Osteocyte (in vitro differentiated cells): ENCODE measurements around the gene GABRE. TPM values are rescaled to one million over a fixed set of nuclear protein-coding genes. Genes with fewer than 3 reads are reported as not detected.
A peak's percentile ranks its signal among the peaks of the same experiment; 100 is the strongest.

Source experiments
- DNase-seq: peaks from one replicate; pipeline ENCODE4 v3.0.0; 2021; ENCODE audit warnings: mixed read lengths; ENCODE audit not compliant: unreplicated experiment; ENCODE audit errors: extremely low spot score
- H3K27ac Mint-ChIP-seq: one replicate; pipeline ENCODE4 v1.8.0; 2021; ENCODE audit warnings: mild to moderate bottlenecking, mixed read lengths; ENCODE audit not compliant: unreplicated experiment
- H3K27me3 Mint-ChIP-seq: one replicate; pipeline ENCODE4 v1.8.0; 2021; ENCODE audit warnings: mixed read lengths; ENCODE audit not compliant: unreplicated experiment
- H3K36me3 Mint-ChIP-seq: one replicate; pipeline ENCODE4 v1.8.0; 2021; ENCODE audit warnings: mixed read lengths; ENCODE audit not compliant: unreplicated experiment
- H3K4me1 Mint-ChIP-seq: one replicate; pipeline ENCODE4 v1.8.0; 2021; ENCODE audit warnings: mixed read lengths; ENCODE audit not compliant: unreplicated experiment
- H3K4me3 Mint-ChIP-seq: one replicate; pipeline ENCODE4 v1.8.0; 2021; ENCODE audit warnings: mild to moderate bottlenecking, moderate library complexity, mixed read lengths; ENCODE audit not compliant: unreplicated experiment
- H3K9me3 Mint-ChIP-seq: one replicate; pipeline ENCODE4 v1.8.0; 2021; ENCODE audit warnings: mixed read lengths; ENCODE audit not compliant: unreplicated experiment
- total RNA-seq: library from RNA; stranded (reverse); gene quantifications from 2 replicates; pipeline ENCODE4 v1.2.1, GENCODE V29; 2021
- TF ChIP-seq, protein P1 (sequence below): fragments of 200-600 bp; sonication (generic); IDR thresholded peaks from 2 replicates; pipeline ENCODE4 v1.5.0; 2021; ENCODE audit warnings: antibody characterized with exemption, mild to moderate bottlenecking, moderate library complexity

GABRE gene
- total RNA-seq, 1 donor from 2014 or later, result 1.4 TPM

DNA sequence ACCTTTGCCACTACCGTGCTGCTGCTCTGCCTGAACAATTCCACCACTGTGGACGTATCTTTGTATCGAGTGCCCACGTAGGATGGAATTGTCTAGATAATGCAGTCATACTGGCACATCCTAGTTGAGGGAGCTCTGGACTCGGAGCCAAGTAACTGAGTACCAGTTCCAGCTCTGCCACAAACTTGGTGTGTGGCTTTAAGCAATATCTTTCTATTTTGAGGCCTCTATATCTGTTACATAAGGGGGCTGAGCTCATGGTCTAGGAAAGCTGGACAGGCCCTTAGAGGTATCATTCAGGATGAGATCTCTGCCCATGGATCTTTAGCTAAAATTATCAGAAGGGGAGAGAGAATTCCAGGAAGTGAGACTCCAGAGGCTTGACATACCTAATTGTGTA, 12.4 kb downstream of the GABRE start:
- Mint-ChIP-seq H3K27ac (no peak overlapping the region), H3K9me3 (peaks cover 54% of the 10 kb centered on the region), H3K4me1 (no peaks in the 10 kb centered on the region), H3K27me3 (no peaks in the 10 kb centered on the region), H3K4me3 (no peak overlapping the region), H3K36me3 (no peaks in the 10 kb centered on the region)
- peak; percentile 42 for DNase-seq
- TF ChIP-seq, protein P1, sequence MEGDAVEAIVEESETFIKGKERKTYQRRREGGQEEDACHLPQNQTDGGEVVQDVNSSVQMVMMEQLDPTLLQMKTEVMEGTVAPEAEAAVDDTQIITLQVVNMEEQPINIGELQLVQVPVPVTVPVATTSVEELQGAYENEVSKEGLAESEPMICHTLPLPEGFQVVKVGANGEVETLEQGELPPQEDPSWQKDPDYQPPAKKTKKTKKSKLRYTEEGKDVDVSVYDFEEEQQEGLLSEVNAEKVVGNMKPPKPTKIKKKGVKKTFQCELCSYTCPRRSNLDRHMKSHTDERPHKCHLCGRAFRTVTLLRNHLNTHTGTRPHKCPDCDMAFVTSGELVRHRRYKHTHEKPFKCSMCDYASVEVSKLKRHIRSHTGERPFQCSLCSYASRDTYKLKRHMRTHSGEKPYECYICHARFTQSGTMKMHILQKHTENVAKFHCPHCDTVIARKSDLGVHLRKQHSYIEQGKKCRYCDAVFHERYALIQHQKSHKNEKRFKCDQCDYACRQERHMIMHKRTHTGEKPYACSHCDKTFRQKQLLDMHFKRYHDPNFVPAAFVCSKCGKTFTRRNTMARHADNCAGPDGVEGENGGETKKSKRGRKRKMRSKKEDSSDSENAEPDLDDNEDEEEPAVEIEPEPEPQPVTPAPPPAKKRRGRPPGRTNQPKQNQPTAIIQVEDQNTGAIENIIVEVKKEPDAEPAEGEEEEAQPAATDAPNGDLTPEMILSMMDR, result no peak

DNA sequence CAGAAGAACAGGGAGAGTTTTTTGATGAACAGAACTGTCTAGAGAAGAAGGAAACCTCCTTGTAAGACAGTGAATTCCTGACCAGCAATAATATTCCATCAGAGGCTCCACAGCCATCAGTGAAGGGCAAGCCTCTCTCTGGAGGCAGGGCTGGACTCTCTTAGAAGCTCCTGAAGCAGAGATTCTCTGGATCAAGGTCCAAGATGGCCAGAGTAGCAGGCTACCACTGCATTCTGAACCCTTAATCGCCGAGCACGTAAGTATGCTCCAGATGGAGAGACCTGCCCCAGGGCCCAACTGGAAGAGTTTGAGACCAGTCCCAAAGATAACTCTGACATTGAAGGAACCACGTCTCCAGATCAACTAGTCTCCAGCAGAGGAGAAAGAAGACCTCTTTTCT, 16.4 kb downstream of the GABRE start:
- H3K4me3 Mint-ChIP-seq, result no peak overlapping the region
- H3K9me3 Mint-ChIP-seq, result peaks cover 66% of the 10 kb centered on the region
- TF ChIP-seq, protein P1, result no peak
- H3K27ac Mint-ChIP-seq, result no peak overlapping the region
- H3K27me3 Mint-ChIP-seq, result no peaks in the 10 kb centered on the region
- no peak for DNase-seq
- H3K4me1 Mint-ChIP-seq, result no peaks in the 10 kb centered on the region
- no peaks in the 10 kb centered on the region for H3K36me3 Mint-ChIP-seq

DNA sequence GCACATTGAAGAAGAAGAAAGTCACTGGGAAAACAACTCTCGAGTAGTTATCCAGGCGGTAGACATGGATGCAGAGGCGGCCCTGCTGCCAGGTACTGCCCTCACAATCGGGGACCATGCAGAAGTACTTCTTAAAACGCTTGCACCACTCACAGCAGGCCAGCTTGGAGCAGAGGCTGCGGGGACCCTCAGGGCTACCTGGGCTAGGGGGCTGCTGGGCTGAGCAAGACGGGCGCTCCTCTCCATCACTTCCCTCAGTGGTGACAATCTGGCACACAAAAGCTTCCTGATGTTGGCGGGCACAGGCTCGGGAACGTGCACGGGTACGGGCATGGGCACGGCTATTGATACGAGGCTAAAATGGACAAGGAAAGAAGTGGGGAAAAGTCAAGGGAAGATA, 19.7 kb downstream of the GABRE start:
- H3K9me3 Mint-ChIP-seq, result peaks cover 45% of the 10 kb centered on the region
- no peaks in the 10 kb centered on the region for H3K36me3 Mint-ChIP-seq
- no peak overlapping the region for H3K27ac Mint-ChIP-seq
- no peaks in the 10 kb centered on the region for H3K27me3 Mint-ChIP-seq
- no peak overlapping the region for H3K4me3 Mint-ChIP-seq
- H3K4me1 Mint-ChIP-seq, result no peaks in the 10 kb centered on the region
- TF ChIP-seq, protein P1, result no peak
- peak; percentile 83 for DNase-seq

DNA sequence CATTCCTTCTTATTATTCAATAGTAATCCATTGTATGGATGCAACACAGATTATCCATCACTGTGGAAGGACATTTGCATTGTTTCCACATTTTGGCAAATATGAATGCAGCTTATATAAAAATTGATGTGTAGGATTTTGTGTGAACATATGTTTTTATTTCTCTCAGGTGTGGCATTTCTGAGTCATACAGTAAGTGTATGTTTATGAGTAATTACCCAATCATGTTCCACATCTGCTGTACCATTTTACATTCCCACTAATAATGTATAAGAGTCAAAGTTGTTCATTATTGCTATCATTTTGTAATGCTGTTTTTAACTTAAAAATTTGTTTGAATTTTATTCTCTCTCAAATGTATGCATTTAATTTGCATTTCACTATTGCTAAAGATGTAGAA, 36.3 kb downstream of the GABRE start:
- H3K36me3 Mint-ChIP-seq, result no peaks in the 10 kb centered on the region
- peaks cover 20% of the 10 kb centered on the region for H3K9me3 Mint-ChIP-seq
- no peak overlapping the region for H3K27ac Mint-ChIP-seq
- H3K27me3 Mint-ChIP-seq, result no peaks in the 10 kb centered on the region
- H3K4me3 Mint-ChIP-seq, result no peak overlapping the region
- DNase-seq, result no peak
- TF ChIP-seq, protein P1, result no peak
- H3K4me1 Mint-ChIP-seq, result no peaks in the 10 kb centered on the region

DNA sequence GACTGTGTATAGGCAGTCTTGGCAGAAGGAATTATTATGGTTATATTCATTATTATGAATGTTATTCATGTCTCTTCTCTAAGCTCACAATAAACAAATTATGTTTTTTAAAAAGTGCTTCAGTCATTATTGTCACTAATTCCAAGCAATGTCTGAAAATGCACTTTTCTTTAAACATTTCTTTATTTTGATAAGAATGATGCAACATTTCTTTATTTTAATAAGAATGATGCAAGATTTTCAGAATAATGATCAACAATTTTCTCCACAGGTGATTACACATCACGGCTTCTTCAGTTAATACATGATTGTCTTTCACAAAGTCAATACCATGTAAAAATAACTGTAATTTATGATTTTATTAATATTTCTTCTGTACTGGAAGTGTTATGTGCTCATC, 39.1 kb downstream of the GABRE start:
- Mint-ChIP-seq H3K9me3 (peaks cover 9% of the 10 kb centered on the region), H3K4me1 (no peaks in the 10 kb centered on the region), H3K27ac (no peak overlapping the region), H3K4me3 (no peak overlapping the region), H3K36me3 (no peaks in the 10 kb centered on the region), H3K27me3 (no peaks in the 10 kb centered on the region)
- no peak for DNase-seq
- TF ChIP-seq, protein P1, result no peak
